Naive thymus-derived CD8-positive, alpha-beta T cell (primary cell): ENCODE measurements around the gene KCNA4. TPM values are rescaled to one million over a fixed set of nuclear protein-coding genes. Genes with fewer than 3 reads are reported as not detected.
A peak's percentile ranks its signal among the peaks of the same experiment; 100 is the strongest.

Experiments used
- ATAC-seq, 2 donors: fragments of 150-1000 bp; cut with Tn5 transposase in 1 of 2; sonication (Bioruptor Pico), chemical (Tn5 transposase) in 1 of 2; 1 replicate in 1 of 2; 2 replicates in 1 of 2; pipeline ENCODE4 v1.10.0; 2021; ENCODE audit warnings: mild to moderate bottlenecking in 2 of 2, moderate library complexity in 2 of 2
- POLR2A ChIA-PET: fragments of 350-600 bp; sonication (Branson Sonifier 250); formaldehyde crosslinking; loops from one replicate; lab custom pipeline; 2021; ENCODE audit warnings: antibody characterized with exemption; lab: Charles Lee
- DNase-seq, 10 donors: peaks; one replicate each; pipeline versions ENCODE4 v3.0.0 to v3.0.0-alpha.2; 2020 to 2022
- H3K27ac Mint-ChIP-seq, 10 donors: one replicate each; pipeline ENCODE4 v1.8.0; 2020 to 2022; ENCODE audit warnings: mild to moderate bottlenecking in 10 of 10, mixed read lengths in 10 of 10, moderate library complexity in 4 of 10, inconsistent platforms in 1 of 10
- H3K27me3 Mint-ChIP-seq, 5 donors: one replicate each; pipeline ENCODE4 v1.8.0; 2021 to 2022; ENCODE audit warnings: mixed read lengths in 5 of 5
- H3K36me3 Mint-ChIP-seq, 3 donors: one replicate each; pipeline ENCODE4 v1.8.0; 2020 to 2022; ENCODE audit warnings: mixed read lengths in 3 of 3, mild to moderate bottlenecking in 2 of 3, inconsistent platforms in 1 of 3
- H3K4me1 Mint-ChIP-seq, 4 donors: one replicate each; pipeline ENCODE4 v1.8.0; 2021 to 2022; ENCODE audit warnings: mixed read lengths in 4 of 4
- H3K4me3 Mint-ChIP-seq, 10 donors: one replicate each; pipeline ENCODE4 v1.8.0; 2020 to 2022; ENCODE audit warnings: mild to moderate bottlenecking in 10 of 10, mixed read lengths in 10 of 10, moderate library complexity in 6 of 10, inconsistent platforms in 1 of 10
- H3K9me3 Mint-ChIP-seq, 9 donors: one replicate each; pipeline ENCODE4 v1.8.0; 2020 to 2022; ENCODE audit warnings: mixed read lengths in 9 of 9, mild to moderate bottlenecking in 3 of 9, inconsistent platforms in 1 of 9, moderate library complexity in 1 of 9
- polyA plus RNA-seq, 3 donors: library from polyadenylated mRNA; unstranded; fragments of 300-500 nt; fragmentation: Illumina TruSeq; gene quantifications; one replicate each; pipeline ENCODE4 v1.2.3, GENCODE V29; 2021
- total RNA-seq, 8 experiments: library from RNA in 2 of 8; stranded (reverse) in 2 of 8; gene quantifications; one replicate each; pipeline ENCODE4 v1.2.3 and lab custom pipeline; 2021 to 2026

Gene KCNA4
- total and polyA plus RNA-seq, 5 experiments from 2014 or later, result not detected

GRCh38 chr11:30019481-30019880, 2.7 kb upstream of the KCNA4 start:
- H3K27me3 Mint-ChIP-seq, result peaks cover 23 to 57% (median 34%) of the 10 kb centered on the region in 5 donors
- POLR2A ChIA-PET, result no interaction called here
- no peak overlapping the region for H3K4me3 Mint-ChIP-seq
- peaks cover 0 to 2% (median 2%) of the 10 kb centered on the region in 3 donors for H3K36me3 Mint-ChIP-seq
- H3K27ac Mint-ChIP-seq, result no peak overlapping the region
- peaks cover 0 to 2% (median 0%) of the 10 kb centered on the region in 4 donors for H3K4me1 Mint-ChIP-seq
- DNase-seq, result no peak
- H3K9me3 Mint-ChIP-seq, result peaks cover 0 to 16% (median 2%) of the 10 kb centered on the region in 9 donors
- ATAC-seq, result no peak

GRCh38 chr11:30018495-30018894, 1.7 kb upstream of the KCNA4 start:
- peaks cover 23 to 57% (median 34%) of the 10 kb centered on the region in 5 donors for H3K27me3 Mint-ChIP-seq
- POLR2A ChIA-PET, result no interaction called here
- no peak overlapping the region for H3K4me3 Mint-ChIP-seq
- H3K36me3 Mint-ChIP-seq, result peaks cover 0 to 2% (median 2%) of the 10 kb centered on the region in 3 donors
- H3K9me3 Mint-ChIP-seq, result peaks cover 0 to 16% (median 2%) of the 10 kb centered on the region in 9 donors
- DNase-seq, result no peak
- ATAC-seq, result no peak
- peaks cover 0 to 2% (median 0%) of the 10 kb centered on the region in 4 donors for H3K4me1 Mint-ChIP-seq
- no peak overlapping the region for H3K27ac Mint-ChIP-seq

GRCh38 chr11:30017445-30017895, 640 bp upstream of the KCNA4 start:
- Mint-ChIP-seq H3K36me3 (peaks cover 0 to 2% (median 2%) of the 10 kb centered on the region in 3 donors), H3K4me1 (peaks cover 0 to 2% (median 0%) of the 10 kb centered on the region in 4 donors), H3K9me3 (peaks cover 0 to 16% (median 2%) of the 10 kb centered on the region in 9 donors), H3K27ac (no peak overlapping the region), H3K27me3 (peaks cover 23 to 53% (median 33%) of the 10 kb centered on the region in 5 donors), H3K4me3 (peak overlapping the region in 1 of 10 donors; percentile 12)
- POLR2A ChIA-PET, result no interaction called here
- ATAC-seq (no peak), DNase-seq (no peak)

GRCh38 chr11:30015725-30016412, 961 bp downstream of the KCNA4 start:
- H3K27me3 Mint-ChIP-seq, result peaks cover 20 to 38% (median 28%) of the 10 kb centered on the region in 5 donors
- H3K36me3 Mint-ChIP-seq, result peaks cover 0 to 2% (median 2%) of the 10 kb centered on the region in 3 donors
- ATAC-seq (no peak), DNase-seq (no peak)
- no peak overlapping the region for H3K4me3 Mint-ChIP-seq
- peaks cover 0 to 2% (median 0%) of the 10 kb centered on the region in 4 donors for H3K4me1 Mint-ChIP-seq
- H3K27ac Mint-ChIP-seq, result peak overlapping the region in 1 of 10 donors; percentile 93
- POLR2A ChIA-PET, result no interaction called here
- peaks cover 0 to 16% (median 4%) of the 10 kb centered on the region in 9 donors for H3K9me3 Mint-ChIP-seq

- POLR2A ChIA-PET, result no interaction called here
- Mint-ChIP-seq H3K27me3 (peaks cover 0 to 4% (median 3%) of the 10 kb centered on the region in 5 donors), H3K4me3 (no peak overlapping the region), H3K9me3 (peaks cover 0 to 17% (median 2%) of the 10 kb centered on the region in 9 donors), H3K36me3 (no peaks in the 10 kb centered on the region), H3K27ac (no peak overlapping the region), H3K4me1 (peaks cover 0 to 2% (median 0%) of the 10 kb centered on the region in 4 donors)
- no peak for DNase-seq
- ATAC-seq, result no peak
Observed at GRCh38 chr11:30012346-30012745, 4.5 kb downstream of the KCNA4 start.

- ATAC-seq, result no peak
- Mint-ChIP-seq H3K4me1 (no peaks in the 10 kb centered on the region), H3K9me3 (peaks cover 0 to 17% (median 2%) of the 10 kb centered on the region in 9 donors)
Observed at GRCh38 chr11:30009060-30009459, 7.8 kb downstream of the KCNA4 start.

GRCh38 chr11:30006876-30007275, 10.0 kb downstream of the KCNA4 start:
- Mint-ChIP-seq H3K27ac (no peak overlapping the region), H3K36me3 (no peaks in the 10 kb centered on the region), H3K27me3 (peaks cover 0 to 2% (median 0%) of the 10 kb centered on the region in 5 donors), H3K4me3 (no peak overlapping the region), H3K9me3 (peaks cover 0 to 14% (median 0%) of the 10 kb centered on the region in 9 donors), H3K4me1 (no peaks in the 10 kb centered on the region)
- no peak for ATAC-seq
- POLR2A ChIA-PET, result no interaction called here
- no peak for DNase-seq

More at GRCh38 chr11:30009060-30009459, 7.8 kb downstream of the KCNA4 start:
- no peak overlapping the region for H3K27ac Mint-ChIP-seq
- H3K36me3 Mint-ChIP-seq, result no peaks in the 10 kb centered on the region
- peaks cover 0 to 3% (median 0%) of the 10 kb centered on the region in 5 donors for H3K27me3 Mint-ChIP-seq
- H3K4me3 Mint-ChIP-seq, result no peak overlapping the region
- DNase-seq, result no peak
- POLR2A ChIA-PET, result no interaction called here

GRCh38 chr11:30002157-30002785, 14.6 kb downstream of the KCNA4 start:
- no peak for ATAC-seq
- POLR2A ChIA-PET, result no interaction called here
- Mint-ChIP-seq H3K36me3 (no peaks in the 10 kb centered on the region), H3K27ac (no peak overlapping the region), H3K27me3 (no peaks in the 10 kb centered on the region), H3K9me3 (peaks cover 0 to 3% (median 0%) of the 10 kb centered on the region in 9 donors), H3K4me1 (no peaks in the 10 kb centered on the region), H3K4me3 (no peak overlapping the region)
- DNase-seq, result no peak

- no peak overlapping the region for H3K27ac Mint-ChIP-seq
- POLR2A ChIA-PET, result no interaction called here
- no peaks in the 10 kb centered on the region for H3K36me3 Mint-ChIP-seq
- peaks cover 0 to 3% (median 0%) of the 10 kb centered on the region in 9 donors for H3K9me3 Mint-ChIP-seq
- no peaks in the 10 kb centered on the region for H3K4me1 Mint-ChIP-seq
- no peak overlapping the region for H3K4me3 Mint-ChIP-seq
- DNase-seq (no peak), ATAC-seq (no peak)
- H3K27me3 Mint-ChIP-seq, result no peaks in the 10 kb centered on the region
Observed at GRCh38 chr11:30000986-30001750, 15.7 kb downstream of the KCNA4 start.

GRCh38 chr11:29996016-29996415, 20.8 kb downstream of the KCNA4 start:
- DNase-seq, result no peak
- Mint-ChIP-seq H3K4me3 (no peak overlapping the region), H3K36me3 (no peaks in the 10 kb centered on the region), H3K27me3 (no peaks in the 10 kb centered on the region), H3K4me1 (no peaks in the 10 kb centered on the region), H3K9me3 (peaks cover 0 to 16% (median 0%) of the 10 kb centered on the region in 9 donors), H3K27ac (no peak overlapping the region)
- ATAC-seq, result no peak
- POLR2A ChIA-PET, result no interaction called here

- Mint-ChIP-seq H3K4me3 (no peak overlapping the region), H3K9me3 (peaks cover 0 to 10% (median 0%) of the 10 kb centered on the region in 9 donors), H3K36me3 (no peaks in the 10 kb centered on the region), H3K27ac (no peak overlapping the region), H3K27me3 (no peaks in the 10 kb centered on the region), H3K4me1 (no peaks in the 10 kb centered on the region)
- ATAC-seq, result no peak
- POLR2A ChIA-PET, result no interaction called here
- DNase-seq, result no peak
Observed at GRCh38 chr11:29989174-29989970, 27.5 kb downstream of the KCNA4 start.

- ATAC-seq (no peak), DNase-seq (no peak)
- no peaks in the 10 kb centered on the region for H3K36me3 Mint-ChIP-seq
- no peak overlapping the region for H3K27ac Mint-ChIP-seq
- H3K9me3 Mint-ChIP-seq, result no peaks in the 10 kb centered on the region
- H3K27me3 Mint-ChIP-seq, result peaks cover 0 to 3% (median 0%) of the 10 kb centered on the region in 5 donors
- POLR2A ChIA-PET, result no interaction called here
- no peaks in the 10 kb centered on the region for H3K4me1 Mint-ChIP-seq
- no peak overlapping the region for H3K4me3 Mint-ChIP-seq
Observed at GRCh38 chr11:29985248-29985647, 31.6 kb downstream of the KCNA4 start.
